Nephron (organoid): ENCODE results near the gene ARMC6.
"Not testable (repeated sequence)": the region's sequence is repeated elsewhere in the genome, so short reads cannot be mapped to it uniquely, and the experiment has no call there.

ENCODE experiments used
- H3K27ac Mint-ChIP-seq, 3 experiments: 2 replicates each; pipeline ENCODE4 v1.8.0; 2020; ENCODE audit warnings: mixed read lengths in 3 of 3, mild to moderate bottlenecking in 2 of 3, moderate library complexity in 1 of 3
- H3K27me3 Mint-ChIP-seq: 2 replicates; pipeline ENCODE4 v1.8.0; 2021; ENCODE audit warnings: low read depth, mild to moderate bottlenecking, moderate library complexity, mixed read lengths
- H3K36me3 Mint-ChIP-seq: 2 replicates; pipeline ENCODE4 v1.8.0; 2020; ENCODE audit warnings: low read depth, mixed read lengths
- H3K4me1 Mint-ChIP-seq: 2 replicates; pipeline ENCODE4 v1.8.0; 2020; ENCODE audit warnings: mixed read lengths
- H3K4me3 Mint-ChIP-seq, 3 experiments: 2 replicates each; pipeline ENCODE4 v1.8.0; 2020; ENCODE audit warnings: mild to moderate bottlenecking in 3 of 3, mixed read lengths in 3 of 3, moderate library complexity in 2 of 3
- H3K9me3 Mint-ChIP-seq: 2 replicates; pipeline ENCODE4 v1.8.0; 2020; ENCODE audit warnings: mixed read lengths
- TF ChIP-seq, protein P1 (sequence below), 3 experiments: fragments of 200-600 bp; sonication (generic); IDR thresholded peaks; one replicate each; pipeline ENCODE4 v1.5.0; 2021; ENCODE audit warnings: antibody characterized with exemption in 3 of 3; ENCODE audit not compliant: unreplicated experiment in 3 of 3

The ARMC6 gene

DNA sequence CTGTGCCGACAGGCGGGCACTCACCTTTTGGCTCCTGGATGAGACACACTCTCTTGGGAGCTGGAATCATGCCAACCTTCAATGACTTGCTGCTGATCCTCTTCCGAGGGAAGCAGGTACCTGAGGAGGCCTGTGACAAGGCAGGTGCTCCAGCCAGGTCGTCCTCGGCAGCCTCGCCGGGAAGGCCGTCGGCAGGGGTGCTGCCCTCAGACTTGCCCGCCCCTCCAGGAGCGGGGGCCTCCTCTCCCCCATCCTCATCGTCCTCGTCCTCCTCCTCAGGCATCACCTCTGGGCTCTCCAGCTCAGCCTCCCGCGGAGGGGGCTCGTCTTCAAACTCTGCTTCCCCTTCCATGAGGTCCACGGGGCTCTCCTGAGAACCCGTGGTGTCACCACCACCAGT is 29.3 kb upstream of the ARMC6 start:
- H3K27me3 Mint-ChIP-seq, result no peaks in the 10 kb centered on the region
- H3K4me1 Mint-ChIP-seq, result peaks cover 6% of the 10 kb centered on the region
- peaks cover 66% of the 10 kb centered on the region for H3K36me3 Mint-ChIP-seq
- TF ChIP-seq, protein P1, sequence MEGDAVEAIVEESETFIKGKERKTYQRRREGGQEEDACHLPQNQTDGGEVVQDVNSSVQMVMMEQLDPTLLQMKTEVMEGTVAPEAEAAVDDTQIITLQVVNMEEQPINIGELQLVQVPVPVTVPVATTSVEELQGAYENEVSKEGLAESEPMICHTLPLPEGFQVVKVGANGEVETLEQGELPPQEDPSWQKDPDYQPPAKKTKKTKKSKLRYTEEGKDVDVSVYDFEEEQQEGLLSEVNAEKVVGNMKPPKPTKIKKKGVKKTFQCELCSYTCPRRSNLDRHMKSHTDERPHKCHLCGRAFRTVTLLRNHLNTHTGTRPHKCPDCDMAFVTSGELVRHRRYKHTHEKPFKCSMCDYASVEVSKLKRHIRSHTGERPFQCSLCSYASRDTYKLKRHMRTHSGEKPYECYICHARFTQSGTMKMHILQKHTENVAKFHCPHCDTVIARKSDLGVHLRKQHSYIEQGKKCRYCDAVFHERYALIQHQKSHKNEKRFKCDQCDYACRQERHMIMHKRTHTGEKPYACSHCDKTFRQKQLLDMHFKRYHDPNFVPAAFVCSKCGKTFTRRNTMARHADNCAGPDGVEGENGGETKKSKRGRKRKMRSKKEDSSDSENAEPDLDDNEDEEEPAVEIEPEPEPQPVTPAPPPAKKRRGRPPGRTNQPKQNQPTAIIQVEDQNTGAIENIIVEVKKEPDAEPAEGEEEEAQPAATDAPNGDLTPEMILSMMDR (IDR thresholded peaks at IDR 0.05; ENCODE audit: unreplicated experiment in 3 of 3), result no peak
- H3K9me3 Mint-ChIP-seq, result no peaks in the 10 kb centered on the region
- no peak overlapping the region for H3K27ac Mint-ChIP-seq
- no peak overlapping the region for H3K4me3 Mint-ChIP-seq

DNA sequence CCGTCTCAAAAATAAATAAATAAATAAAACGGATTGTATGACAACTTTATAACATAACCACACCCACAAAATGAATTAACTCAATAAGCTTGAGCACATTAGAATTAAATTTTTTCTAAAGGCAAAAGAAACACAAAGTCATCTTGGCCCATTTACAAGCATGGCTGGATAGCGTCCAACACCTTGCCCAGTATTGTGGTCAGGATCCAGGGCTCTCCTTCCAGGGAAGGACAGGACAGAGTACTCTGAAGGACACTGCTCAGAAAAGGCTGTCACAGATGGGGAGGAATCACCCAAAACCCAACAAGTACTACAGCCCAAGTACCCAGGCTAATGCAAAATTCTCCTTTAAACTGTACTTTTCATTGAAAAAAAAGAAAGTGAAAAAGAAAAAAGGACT is 27.2 kb upstream of the ARMC6 start:
- H3K36me3 Mint-ChIP-seq, result peaks cover 72% of the 10 kb centered on the region
- TF ChIP-seq, protein P1 (IDR thresholded peaks at IDR 0.05; ENCODE audit: unreplicated experiment in 3 of 3), result no peak
- H3K4me1 Mint-ChIP-seq, result no peaks in the 10 kb centered on the region

DNA sequence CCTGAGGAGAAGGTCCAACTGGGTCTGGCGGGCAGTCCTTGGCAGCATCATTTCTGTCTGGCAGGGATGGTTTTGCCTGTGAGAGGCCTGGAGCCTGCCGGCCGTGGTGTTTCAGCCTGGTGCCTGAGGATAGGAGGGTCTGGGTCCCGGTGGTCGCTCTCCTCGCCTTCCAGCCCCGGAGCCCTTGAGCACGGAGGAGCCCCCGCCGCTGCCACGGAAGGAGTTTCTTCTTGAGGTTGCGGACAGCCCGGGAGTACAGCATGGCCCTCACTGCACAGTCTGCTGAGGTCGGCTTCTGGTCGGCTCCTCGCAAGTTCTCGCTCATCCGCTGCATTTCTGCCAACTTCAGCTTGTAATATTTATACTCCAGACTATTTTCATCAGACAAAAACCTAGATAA is 23.5 kb upstream of the ARMC6 start:
- H3K4me3 Mint-ChIP-seq, result no peak overlapping the region
- H3K27me3 Mint-ChIP-seq, result no peaks in the 10 kb centered on the region
- H3K27ac Mint-ChIP-seq, result no peak overlapping the region
- H3K9me3 Mint-ChIP-seq, result no peaks in the 10 kb centered on the region
- TF ChIP-seq, protein P1 (IDR thresholded peaks at IDR 0.05; ENCODE audit: unreplicated experiment in 3 of 3), result no peak
- no peaks in the 10 kb centered on the region for H3K4me1 Mint-ChIP-seq
- peaks cover 65% of the 10 kb centered on the region for H3K36me3 Mint-ChIP-seq

More for the DNA sequence above, 27.2 kb upstream of the ARMC6 start:
- Mint-ChIP-seq H3K9me3 (no peaks in the 10 kb centered on the region), H3K27ac (no peak overlapping the region), H3K4me3 (no peak overlapping the region), H3K27me3 (no peaks in the 10 kb centered on the region)

DNA sequence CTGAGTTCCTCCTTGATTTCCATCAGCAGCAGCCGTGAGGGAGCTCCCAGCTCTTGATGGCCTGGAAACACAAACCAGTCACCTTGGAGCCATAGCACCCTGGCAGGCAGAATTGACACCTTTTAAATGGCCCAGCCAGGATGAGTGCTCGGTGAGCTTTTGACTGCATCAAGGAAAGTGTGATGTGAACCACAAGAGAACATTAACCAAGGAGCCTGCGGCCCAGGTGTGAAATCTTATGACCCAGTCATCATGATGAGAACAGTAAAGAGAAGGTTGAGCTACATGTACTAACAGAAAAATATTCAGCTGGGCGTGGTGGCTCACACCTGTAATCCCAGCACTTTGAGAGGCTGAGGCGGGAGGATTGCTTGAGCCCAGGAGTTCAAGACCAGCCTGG is 22.9 kb upstream of the ARMC6 start:
- Mint-ChIP-seq H3K27ac (no peak overlapping the region), H3K27me3 (no peaks in the 10 kb centered on the region), H3K9me3 (no peaks in the 10 kb centered on the region), H3K4me3 (no peak overlapping the region), H3K4me1 (no peaks in the 10 kb centered on the region), H3K36me3 (peaks cover 62% of the 10 kb centered on the region)
- TF ChIP-seq, protein P1 (IDR thresholded peaks at IDR 0.05; ENCODE audit: unreplicated experiment in 3 of 3), result no peak

DNA sequence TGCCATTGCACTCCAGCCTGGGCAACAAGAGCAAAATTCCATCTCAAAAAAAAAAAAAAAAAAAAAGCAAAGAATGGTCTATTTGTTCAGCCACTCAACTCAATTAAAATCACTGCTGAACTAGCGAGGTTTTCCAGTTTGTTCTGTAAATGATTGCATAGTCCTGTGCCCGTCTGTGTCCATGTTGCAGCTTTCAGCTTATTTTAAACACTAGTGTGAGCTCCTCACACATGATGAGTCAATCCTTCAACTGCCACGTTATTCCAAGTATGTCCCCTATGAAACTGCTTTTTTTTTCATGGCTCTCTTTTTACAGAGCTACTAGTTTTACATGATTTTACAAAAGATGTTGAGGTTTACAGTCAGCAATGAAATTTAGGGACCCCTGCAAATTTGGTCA is 12.3 kb upstream of the ARMC6 start:
- TF ChIP-seq, protein P1 (IDR thresholded peaks at IDR 0.05; ENCODE audit: unreplicated experiment in 3 of 3), result no peak
- Mint-ChIP-seq H3K27ac (peak overlapping the region in 1 of 3 experiments; percentile 82), H3K27me3 (no peaks in the 10 kb centered on the region), H3K4me3 (no peak overlapping the region), H3K9me3 (no peaks in the 10 kb centered on the region), H3K36me3 (peaks cover 61% of the 10 kb centered on the region), H3K4me1 (no peaks in the 10 kb centered on the region)

DNA sequence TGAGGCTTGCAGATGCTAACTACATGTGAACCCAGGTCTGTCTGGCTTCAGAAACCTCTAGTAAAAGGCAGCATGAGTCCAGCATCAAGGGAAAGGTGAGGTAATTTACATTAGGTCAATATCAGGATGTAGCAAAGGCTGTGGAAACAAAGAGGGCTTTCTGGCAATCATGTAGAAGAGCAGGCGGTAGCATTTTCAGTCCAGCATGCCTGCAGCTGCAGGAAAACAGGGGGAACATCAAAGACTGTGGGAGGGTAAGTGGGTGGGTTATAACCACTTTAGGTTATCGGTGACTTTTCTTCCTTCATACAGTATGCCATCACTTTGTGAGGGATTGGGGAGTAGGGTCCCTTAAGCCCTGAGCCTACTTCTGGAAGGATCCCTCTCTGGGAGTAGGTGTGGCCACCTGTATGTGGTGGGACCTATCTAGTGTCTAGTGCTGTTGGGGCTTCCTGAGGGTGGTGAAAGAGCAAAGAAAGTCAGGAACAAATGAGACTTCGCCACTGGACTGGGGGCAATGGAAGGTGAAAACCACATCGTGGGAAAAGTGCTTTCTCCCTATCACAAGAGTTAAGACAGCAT is 10.9 kb upstream of the ARMC6 start:
- Mint-ChIP-seq H3K27ac (no peak overlapping the region), H3K27me3 (no peaks in the 10 kb centered on the region), H3K36me3 (peaks cover 65% of the 10 kb centered on the region), H3K4me1 (peaks cover 5% of the 10 kb centered on the region), H3K4me3 (no peak overlapping the region), H3K9me3 (no peaks in the 10 kb centered on the region)
- TF ChIP-seq, protein P1 (IDR thresholded peaks at IDR 0.05; ENCODE audit: unreplicated experiment in 3 of 3), result no peak

DNA sequence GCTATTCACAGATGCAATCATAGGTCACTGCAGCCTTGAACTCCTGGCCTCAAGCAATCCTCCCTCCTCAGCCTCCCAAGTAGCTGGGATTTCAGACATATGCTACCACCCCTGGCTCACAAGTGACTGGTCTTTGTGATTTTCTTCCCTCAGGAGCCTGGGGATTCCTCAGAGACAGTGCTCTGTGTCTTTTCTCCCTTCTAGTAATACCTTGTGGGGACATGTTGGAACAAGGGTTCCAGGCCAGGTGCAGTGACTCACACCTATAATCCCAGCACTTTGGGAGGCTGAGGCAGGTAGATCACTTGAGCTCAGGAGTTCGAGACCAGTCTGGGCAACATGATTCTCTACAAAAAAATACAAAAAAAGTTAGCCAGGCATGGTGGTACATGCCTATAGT is 10.0 kb upstream of the ARMC6 start:
- peaks cover 69% of the 10 kb centered on the region for H3K36me3 Mint-ChIP-seq
- not testable (repeated sequence) for H3K27me3 Mint-ChIP-seq, H3K9me3 Mint-ChIP-seq, H3K27ac Mint-ChIP-seq, H3K4me3 Mint-ChIP-seq, H3K4me1 Mint-ChIP-seq
